GM03348 (cell line): ENCODE measurements around the gene KIF1A.
"Not testable (repeated sequence)": the region's sequence is repeated elsewhere in the genome, so short reads cannot be mapped to it uniquely, and the experiment has no call there.

ENCODE experiments used
- DNase-seq: peaks from one replicate; pipeline ENCODE4 v3.0.0; 2012; ENCODE audit warnings: low spot score

Gene KIF1A

DNA sequence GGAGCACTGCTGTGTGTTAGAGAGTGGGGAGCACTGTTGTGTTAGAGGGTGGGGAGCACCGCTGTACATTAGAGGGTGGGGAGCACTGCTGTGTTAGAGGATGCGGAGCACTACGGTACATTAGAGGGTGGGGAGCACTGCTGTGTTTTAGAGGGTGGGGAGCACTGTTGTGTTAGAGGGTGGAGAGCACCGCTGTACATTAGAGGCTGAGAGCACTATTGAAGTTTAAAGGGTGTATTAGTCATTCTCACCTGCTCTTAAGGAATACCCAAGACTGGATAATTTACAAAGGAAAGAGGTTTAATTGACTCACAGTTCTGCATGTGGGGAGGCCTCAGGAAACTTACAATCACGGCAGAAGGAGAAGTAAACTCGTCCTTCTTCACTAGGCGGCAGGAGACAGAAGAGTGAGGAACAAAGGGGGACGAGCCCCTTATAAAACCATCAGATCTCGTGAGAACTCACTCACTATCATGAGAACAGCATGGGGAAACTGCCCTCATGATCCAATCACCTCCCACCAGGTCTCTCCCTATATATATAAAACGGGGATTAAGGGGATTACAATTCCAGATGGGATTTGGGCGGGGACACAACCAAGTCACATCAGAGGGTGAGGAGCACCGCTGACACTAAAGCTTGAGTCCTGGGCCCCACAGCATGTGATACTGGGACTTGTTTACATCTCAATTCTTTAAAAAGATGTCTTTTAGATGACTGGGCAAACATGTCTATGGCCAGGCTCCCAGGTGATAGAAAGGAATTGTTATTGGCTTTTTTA lies 29.1 kb upstream of the KIF1A start:
- DNase-seq = no peak

DNA sequence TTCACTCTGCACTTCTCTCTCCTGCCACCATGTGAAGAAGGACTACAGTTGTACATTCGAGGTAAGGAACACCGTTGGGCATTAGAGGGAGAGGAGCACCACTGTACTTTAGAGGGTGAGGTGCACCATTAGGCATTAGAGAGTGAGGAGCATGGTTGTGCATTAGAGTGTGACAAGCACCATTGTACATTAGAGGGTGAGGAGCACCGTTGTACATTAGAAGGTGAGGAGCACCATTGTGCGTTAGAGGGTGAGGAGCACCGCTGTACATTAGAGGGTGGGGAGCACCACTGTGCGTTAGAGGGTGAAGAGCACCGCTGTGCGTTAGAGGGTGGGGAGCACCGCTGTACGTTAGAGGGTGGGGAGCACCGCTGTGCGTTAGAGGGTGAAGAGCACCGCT lies 27.8 kb upstream of the KIF1A start:
- no peak for DNase-seq

GRCh38 chr2:240846873-240847595 lies 27.0 kb upstream of the KIF1A start:
- DNase-seq = no peak

GRCh38 chr2:240846309-240846708 lies 26.3 kb upstream of the KIF1A start:
- not testable (repeated sequence) for DNase-seq

- DNase-seq = peak; percentile 92
Measured at GRCh38 chr2:240840435-240841060, 20.5 kb upstream of the KIF1A start.

- DNase-seq = no peak
Measured at GRCh38 chr2:240839152-240840143, 19.4 kb upstream of the KIF1A start.

DNA sequence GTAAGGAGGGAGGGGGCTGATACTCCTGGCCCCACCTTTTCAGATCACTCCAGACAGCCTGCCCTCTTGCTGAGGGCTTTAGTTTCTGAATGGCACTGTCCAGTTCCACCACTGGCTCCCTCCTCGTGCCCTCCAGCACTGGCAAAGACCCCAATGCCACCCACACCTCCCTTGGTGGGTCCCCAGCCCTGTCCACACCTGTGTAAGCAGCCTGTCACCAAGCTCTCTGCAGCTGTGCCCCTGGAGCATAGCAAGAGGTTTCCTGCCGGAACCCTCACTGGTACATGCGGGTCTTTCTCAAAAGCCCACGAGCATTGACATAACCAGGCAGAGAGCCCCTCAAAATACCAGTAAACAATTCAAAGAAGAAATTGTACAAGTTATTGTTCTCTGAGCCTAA lies 17.6 kb upstream of the KIF1A start:
- DNase-seq = no peak

DNA sequence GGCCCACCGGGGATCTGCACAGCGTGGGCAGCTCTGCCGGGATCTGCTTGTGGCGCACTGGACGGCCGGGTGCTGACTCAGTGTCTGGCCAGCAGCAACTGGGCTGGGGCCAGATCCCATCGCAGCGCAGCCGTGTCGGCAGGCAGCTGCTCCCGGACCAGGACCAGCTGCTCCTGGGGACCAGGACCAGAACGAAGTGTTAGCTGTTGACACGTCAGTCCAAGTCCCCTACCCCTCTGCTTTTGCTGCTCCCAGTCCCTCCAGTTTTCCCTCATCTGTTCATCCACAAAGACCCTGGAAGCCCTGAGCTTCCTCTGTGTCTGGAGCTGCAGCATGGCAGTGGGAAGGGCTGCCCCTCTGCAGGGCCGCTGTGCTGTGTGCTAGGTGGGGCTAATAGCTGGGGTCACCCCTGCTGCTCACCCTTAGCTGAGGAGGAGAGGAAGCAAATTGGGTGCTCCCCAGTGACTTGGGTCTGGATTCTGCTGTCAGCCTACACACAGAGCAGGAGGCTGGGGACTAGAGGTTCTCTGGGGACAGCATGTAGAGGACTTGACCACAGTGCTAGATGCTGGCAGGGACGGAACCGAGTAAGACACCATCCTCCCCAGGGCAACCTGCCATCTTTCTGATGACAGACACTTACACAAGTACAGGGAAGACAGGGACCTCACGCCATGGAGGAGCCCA lies 16.9 kb upstream of the KIF1A start:
- DNase-seq = peak; percentile 93

DNA sequence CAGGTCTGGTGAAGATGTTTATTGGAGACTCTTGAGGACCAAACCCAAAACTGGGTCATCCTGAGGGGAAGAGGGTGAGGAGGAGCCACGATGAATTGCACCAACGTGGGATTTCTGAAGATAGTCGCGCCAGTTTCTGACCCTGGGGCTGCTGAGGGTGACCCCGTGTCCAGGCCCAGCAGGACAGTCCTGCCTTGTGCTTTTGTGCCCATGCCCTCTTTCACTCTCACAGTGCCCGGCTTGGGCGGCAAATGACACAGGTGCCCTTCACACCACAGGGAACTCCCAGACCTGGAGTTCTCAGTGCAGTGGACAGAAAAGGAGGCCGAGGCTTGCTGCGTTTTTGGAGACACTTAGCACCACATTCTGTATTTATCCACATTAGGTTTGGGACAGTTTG lies 15.5 kb upstream of the KIF1A start:
- DNase-seq = no peak

- no peak for DNase-seq
Measured at GRCh38 chr2:240834377-240834975, 14.5 kb upstream of the KIF1A start.

DNA sequence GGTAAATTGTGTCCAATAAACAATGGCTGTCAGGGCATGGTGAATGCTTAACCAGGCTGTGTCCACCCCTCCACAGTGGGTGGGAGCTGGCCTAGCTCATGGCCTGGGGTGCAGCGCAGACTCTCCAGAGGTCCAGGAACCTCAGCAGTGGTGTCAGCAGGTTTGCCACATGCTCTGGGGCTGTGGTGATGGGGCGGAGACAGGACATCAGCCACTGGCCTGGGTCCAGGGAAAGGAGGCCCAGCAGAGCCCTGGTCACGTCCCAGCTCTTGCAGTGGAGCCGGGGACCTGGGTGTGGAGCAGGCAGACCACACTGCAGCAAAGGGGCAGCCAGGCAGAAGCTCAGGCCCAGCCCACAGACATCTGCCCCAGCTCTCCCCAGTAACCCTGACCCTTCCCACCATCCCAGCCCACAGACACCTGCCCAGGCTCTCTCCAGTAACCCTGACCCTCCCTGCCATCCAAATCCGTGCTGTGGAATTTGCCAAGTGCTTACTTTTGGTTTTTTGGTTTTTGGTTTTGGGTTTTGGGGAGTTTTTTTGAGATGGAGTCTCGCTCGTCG lies 13.8 kb upstream of the KIF1A start:
- no peak for DNase-seq

DNA sequence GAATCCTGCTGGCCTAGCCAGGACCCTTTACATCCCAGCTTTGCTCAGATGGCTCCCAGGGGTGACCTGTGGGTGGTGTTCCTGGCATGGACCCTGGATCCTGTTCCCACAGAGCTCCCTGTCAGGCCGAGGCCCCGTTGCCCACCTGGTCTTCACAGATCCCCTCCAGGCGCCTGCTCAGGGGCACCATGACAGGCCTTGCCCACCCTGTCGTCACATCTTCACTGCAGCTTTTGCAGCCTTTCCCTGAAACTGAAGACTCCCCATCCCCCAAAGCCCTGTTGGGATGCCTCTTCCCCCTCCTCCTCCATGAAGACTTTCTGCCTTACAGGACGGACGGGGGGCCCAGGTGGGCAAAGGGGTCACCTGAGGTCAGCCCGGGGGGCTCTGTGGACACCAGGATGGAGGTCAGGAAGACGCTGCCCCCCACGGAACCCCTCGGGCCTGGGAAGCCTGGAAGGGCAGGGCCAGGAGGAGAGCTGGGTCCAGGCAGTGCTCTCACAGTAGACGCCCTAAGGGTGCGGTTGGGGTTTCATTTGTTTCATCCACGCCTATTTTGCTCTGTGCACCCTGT lies 13.0 kb upstream of the KIF1A start:
- DNase-seq = no peak

DNA sequence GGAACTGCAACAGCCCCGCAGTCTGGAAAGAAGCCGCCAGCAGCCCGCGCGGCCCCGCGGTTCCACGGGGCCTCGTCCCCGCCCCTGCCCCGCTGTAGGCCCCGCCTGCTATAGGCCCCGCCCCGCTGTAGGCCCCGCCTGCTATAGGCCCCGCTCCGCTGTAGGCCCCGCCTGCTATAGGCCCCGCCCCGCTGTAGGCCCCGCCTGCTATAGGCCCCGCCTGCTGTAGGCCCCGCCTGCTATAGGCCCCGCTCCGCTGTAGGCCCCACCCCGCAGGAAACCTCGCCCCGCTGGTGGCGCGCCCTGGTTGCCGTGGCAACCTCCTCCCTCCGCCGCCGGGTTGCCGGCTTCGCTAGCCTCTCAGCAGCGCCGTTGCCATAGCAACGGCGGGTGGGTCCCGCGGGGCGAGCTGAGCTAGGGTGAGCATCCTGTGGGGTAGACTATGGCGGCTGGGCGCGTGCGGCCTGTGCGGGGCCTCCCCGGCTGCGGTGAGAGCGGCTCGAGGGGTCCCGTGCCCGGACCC lies 12.2 kb upstream of the KIF1A start:
- DNase-seq = peak; percentile 90

DNA sequence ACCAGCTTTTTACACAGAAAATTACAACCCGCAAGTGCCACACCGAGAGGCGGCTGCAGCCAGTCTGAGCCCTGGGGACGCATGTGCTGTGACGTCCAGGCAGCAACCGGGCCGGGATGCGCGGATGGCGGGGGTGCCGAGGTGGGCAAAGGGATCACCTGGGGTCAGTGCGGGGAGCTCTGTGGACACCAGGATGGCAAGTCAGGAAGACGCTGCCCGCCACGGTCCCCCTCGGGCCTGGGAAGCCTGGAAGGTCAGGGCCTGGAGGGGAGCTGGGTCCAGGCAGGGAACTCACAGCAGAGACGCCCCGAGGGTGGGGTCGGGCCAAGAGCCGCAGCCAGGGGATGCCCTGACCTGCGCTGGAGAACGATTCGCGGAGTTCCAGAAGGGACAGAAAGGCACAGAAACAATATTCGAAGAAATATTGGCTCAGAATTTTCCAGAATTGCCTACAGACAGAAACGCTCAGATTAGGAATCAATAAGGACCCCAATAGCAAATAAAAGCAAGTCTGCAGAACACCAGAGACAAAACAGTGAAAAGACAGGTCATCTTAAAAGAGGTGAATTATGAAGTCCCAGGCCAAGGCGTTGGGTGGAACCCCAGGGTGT lies 11.7 kb upstream of the KIF1A start:
- no peak for DNase-seq

DNA sequence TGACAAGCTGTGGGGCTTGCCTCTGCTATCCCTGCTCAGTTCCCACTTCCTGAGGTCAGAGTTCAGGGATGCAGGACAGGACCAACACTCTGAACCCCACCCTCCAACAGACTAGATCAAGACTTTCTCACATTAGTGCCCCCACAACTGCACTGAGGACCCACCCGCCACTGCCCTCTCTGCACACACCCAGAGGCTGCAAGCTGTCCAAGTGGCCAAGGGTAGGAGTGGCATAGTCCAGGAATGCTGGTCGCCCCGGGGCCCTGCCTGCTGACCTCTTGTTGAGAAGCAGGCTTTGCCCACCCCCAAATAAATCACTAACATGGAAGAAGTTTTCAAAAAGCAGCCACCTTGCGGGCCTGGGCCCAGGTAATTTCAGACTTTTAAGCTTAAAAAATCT lies 5.5 kb upstream of the KIF1A start:
- DNase-seq = no peak

DNA sequence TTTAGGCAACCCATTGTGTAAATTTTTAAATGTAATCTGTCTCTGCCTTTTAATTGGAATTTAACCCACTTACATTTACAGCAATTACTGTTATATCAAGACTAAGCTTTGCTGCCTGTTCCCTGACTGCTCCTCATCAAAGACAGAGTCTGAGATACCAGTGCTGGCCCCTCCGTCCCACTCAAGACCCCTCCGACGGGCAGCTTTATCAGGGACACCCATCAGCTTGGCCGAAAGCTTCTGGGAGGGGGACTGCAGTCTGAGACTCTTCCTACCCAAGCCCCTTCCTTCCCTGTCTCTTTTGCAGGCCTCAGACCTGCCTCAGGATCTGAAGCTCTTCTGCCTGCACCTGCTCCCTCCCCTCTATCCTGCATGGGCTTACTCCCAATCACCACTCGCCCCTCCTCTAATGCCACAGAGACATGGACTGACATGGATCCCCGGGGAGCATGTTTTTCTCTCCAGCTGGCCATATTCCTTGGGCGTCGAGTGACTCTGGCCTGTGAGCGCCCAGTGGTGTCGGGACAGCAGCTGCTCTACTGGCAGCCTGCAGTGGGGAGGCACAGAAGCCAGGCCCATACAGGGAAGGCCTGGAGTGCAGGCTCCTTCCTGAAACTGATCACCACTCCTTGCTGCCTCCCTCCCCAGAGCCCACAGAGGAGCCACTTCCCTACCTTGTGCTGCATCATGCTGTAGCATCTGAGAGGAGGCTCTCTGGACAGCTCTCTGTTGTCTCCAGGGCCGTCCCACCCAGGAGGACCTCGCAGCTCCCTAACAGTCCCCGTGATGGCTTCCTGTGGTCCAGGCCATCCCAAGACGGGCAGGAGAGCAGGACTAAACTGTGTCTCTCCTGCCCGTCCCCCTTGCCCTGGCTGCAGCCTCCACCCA lies 3.7 kb upstream of the KIF1A start:
- no peak for DNase-seq

- DNase-seq = no peak
Measured at GRCh38 chr2:240822280-240822847, 2.3 kb upstream of the KIF1A start.

- DNase-seq = no peak
Measured at GRCh38 chr2:240821429-240821778, 1.4 kb upstream of the KIF1A start.
